ENCODE measurements around the gene USH1G.
A peak's percentile ranks its signal among the peaks of the same experiment; 100 is the strongest.

The USH1G gene

GRCh38 chr17:74961657-74962350 lies 38.7 kb upstream of the USH1G start:
- Histone ChIP-seq H3K4me3 (replicated peaks; ENCODE audit: insufficient read depth, low read length) (no peak overlapping the region), H3K27ac (replicated peaks) (no peak overlapping the region), H3K27me3 (ENCODE audit: insufficient read depth, poor library complexity, severe bottlenecking) (no peaks in the 10 kb centered on the region)
- no peak for TF ChIP-seq GABPA (IDR thresholded peaks at IDR 0.05; ENCODE audit: low read depth)
- no peak for TF ChIP-seq POLR2AphosphoS5 (IDR thresholded peaks at IDR 0.05; ENCODE audit: low read depth)
- TF ChIP-seq CTCF (IDR thresholded peaks at IDR 0.05; ENCODE audit: insufficient read depth, low read length) = peak; percentile 42
- DNase-seq (ENCODE audit: low read depth in 1 of 2, low spot score in 1 of 2) = peak; percentile 66 to 87

GRCh38 chr17:74960570-74961342 lies 37.7 kb upstream of the USH1G start:
- Histone ChIP-seq H3K27ac (replicated peaks) (no peak overlapping the region), H3K4me3 (replicated peaks; ENCODE audit: insufficient read depth, low read length) (no peak overlapping the region), H3K27me3 (ENCODE audit: insufficient read depth, poor library complexity, severe bottlenecking) (no peaks in the 10 kb centered on the region)
- DNase-seq (ENCODE audit: low read depth in 1 of 2, low spot score in 1 of 2) = peak; percentile 74
- TF ChIP-seq CTCF (IDR thresholded peaks at IDR 0.05; ENCODE audit: insufficient read depth, low read length) = peak; percentile 87
- no peak for TF ChIP-seq SPI1 (IDR thresholded peaks at IDR 0.05; ENCODE audit: borderline replicate concordance, low read depth)
- TF ChIP-seq POLR2AphosphoS5 (IDR thresholded peaks at IDR 0.05; ENCODE audit: low read depth) = no peak

- TF ChIP-seq GABPA (IDR thresholded peaks at IDR 0.05; ENCODE audit: low read depth) (no peak), CTCF (IDR thresholded peaks at IDR 0.05; ENCODE audit: insufficient read depth, low read length) (no peak), POLR2AphosphoS5 (IDR thresholded peaks at IDR 0.05; ENCODE audit: low read depth) (no peak), SPI1 (IDR thresholded peaks at IDR 0.05; ENCODE audit: borderline replicate concordance, low read depth) (no peak)
- TF ChIP-seq, protein P1, sequence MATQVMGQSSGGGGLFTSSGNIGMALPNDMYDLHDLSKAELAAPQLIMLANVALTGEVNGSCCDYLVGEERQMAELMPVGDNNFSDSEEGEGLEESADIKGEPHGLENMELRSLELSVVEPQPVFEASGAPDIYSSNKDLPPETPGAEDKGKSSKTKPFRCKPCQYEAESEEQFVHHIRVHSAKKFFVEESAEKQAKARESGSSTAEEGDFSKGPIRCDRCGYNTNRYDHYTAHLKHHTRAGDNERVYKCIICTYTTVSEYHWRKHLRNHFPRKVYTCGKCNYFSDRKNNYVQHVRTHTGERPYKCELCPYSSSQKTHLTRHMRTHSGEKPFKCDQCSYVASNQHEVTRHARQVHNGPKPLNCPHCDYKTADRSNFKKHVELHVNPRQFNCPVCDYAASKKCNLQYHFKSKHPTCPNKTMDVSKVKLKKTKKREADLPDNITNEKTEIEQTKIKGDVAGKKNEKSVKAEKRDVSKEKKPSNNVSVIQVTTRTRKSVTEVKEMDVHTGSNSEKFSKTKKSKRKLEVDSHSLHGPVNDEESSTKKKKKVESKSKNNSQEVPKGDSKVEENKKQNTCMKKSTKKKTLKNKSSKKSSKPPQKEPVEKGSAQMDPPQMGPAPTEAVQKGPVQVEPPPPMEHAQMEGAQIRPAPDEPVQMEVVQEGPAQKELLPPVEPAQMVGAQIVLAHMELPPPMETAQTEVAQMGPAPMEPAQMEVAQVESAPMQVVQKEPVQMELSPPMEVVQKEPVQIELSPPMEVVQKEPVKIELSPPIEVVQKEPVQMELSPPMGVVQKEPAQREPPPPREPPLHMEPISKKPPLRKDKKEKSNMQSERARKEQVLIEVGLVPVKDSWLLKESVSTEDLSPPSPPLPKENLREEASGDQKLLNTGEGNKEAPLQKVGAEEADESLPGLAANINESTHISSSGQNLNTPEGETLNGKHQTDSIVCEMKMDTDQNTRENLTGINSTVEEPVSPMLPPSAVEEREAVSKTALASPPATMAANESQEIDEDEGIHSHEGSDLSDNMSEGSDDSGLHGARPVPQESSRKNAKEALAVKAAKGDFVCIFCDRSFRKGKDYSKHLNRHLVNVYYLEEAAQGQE (IDR thresholded peaks at IDR 0.05; ENCODE audit: insufficient replicate concordance, low read depth) = no peak
- DNase-seq (ENCODE audit: low read depth in 1 of 2, low spot score in 1 of 2) = no peak
- no peaks in the 10 kb centered on the region for H3K27me3 ChIP-seq (ENCODE audit: insufficient read depth, poor library complexity, severe bottlenecking)
- H3K4me3 ChIP-seq (replicated peaks; ENCODE audit: insufficient read depth, low read length) = no peak overlapping the region
- H3K27ac ChIP-seq (replicated peaks) = no peak overlapping the region
Observed at GRCh38 chr17:74959826-74960515, 36.9 kb upstream of the USH1G start.

GRCh38 chr17:74957935-74958740 lies 35.1 kb upstream of the USH1G start:
- Histone ChIP-seq H3K27me3 (ENCODE audit: insufficient read depth, poor library complexity, severe bottlenecking) (no peaks in the 10 kb centered on the region), H3K4me3 (replicated peaks; ENCODE audit: insufficient read depth, low read length) (no peak overlapping the region), H3K27ac (replicated peaks) (no peak overlapping the region)
- DNase-seq (ENCODE audit: low read depth in 1 of 2, low spot score in 1 of 2) = peak in 1 of 2 experiments; percentile 68
- no peak for TF ChIP-seq POLR2AphosphoS5 (IDR thresholded peaks at IDR 0.05; ENCODE audit: low read depth)
- peak; percentile 86 for TF ChIP-seq CTCF (IDR thresholded peaks at IDR 0.05; ENCODE audit: insufficient read depth, low read length)
- TF ChIP-seq SPI1 (IDR thresholded peaks at IDR 0.05; ENCODE audit: borderline replicate concordance, low read depth) = no peak
- no peak for TF ChIP-seq GABPA (IDR thresholded peaks at IDR 0.05; ENCODE audit: low read depth)
- TF ChIP-seq, protein P1 (IDR thresholded peaks at IDR 0.05; ENCODE audit: insufficient replicate concordance, low read depth) = no peak
